Measurements from ENCODE around the gene BOLA1. TPM values are rescaled to one million over a fixed set of nuclear protein-coding genes. Genes with fewer than 3 reads are reported as not detected.
A peak's percentile ranks its signal among the peaks of the same experiment; 100 is the strongest.
"Not testable (repeated sequence)": the region's sequence is repeated elsewhere in the genome, so short reads cannot be mapped to it uniquely, and the experiment has no call there.

BOLA1 gene, protein sequence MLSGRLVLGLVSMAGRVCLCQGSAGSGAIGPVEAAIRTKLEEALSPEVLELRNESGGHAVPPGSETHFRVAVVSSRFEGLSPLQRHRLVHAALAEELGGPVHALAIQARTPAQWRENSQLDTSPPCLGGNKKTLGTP
- 14.2 and 15.0 TPM in 2 replicates for total RNA-seq

DNA sequence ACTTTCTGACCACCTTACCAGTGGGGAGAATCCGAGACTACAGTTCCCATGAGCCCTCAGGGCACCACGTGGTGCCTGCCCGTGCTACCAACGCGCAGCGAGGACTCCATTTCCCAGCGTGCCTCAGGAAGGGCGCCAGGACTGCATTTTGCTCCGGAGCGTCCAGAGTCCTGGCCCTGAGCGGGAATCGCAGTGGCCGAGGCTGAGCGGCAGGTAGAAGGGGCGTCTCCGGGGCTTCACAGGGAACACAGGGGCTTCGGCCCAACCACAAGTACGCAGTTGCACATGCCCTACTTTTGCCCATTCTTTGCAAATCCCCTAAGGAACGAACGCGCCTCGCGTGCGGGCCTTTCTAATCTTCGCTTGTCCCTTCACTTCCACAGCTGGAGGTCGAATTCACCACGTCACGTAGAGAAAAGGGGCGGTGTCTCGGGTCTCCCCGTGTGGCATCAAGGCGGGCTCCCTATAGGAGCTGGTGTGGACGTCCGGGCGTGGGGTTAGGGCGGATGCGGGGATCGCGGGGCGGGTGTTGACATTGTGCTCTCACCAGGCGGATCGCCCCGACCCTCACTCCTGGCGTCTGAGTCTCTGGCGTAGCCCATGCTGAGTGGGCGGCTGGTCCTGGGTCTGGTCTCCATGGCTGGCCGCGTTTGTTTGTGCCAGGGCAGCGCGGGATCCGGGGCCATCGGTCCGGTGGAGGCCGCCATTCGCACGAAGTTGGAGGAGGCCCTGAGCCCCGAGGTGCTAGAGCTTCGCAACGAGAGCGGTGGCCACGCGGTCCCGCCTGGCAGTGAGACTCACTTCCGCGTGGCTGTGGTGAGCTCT, at the start of gene BOLA1:
TSS of gene BOLA1 (plus strand) at position 109 of the 825 bp plus-strand sequence. CDS start at position 601, 492 bp downstream.
- DNase-seq (ENCODE audit: extremely low read depth, low read depth, low spot score), result peak; percentile 64

DNA sequence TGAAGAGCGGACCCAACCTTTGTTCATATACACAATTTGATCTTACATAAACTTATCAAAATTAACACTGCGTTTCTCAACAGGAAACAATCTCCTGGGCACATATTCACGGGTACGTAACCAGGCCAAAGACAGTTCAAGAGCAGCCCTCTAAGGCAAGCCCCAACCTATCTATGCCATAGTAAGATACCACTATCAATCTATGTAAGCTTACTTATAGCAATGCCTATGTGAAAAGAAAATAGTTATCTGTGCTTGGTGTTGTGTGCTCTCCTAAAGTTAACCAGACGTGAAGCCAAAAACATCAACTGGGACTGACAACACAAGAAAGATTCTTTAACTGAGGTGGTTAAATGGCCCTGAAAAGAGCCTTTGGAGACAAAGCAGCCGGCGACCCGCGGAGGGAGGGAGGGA, 49.4 kb upstream of the BOLA1 start:
- DNase-seq (ENCODE audit: extremely low read depth, low read depth, low spot score), result no peak

DNA sequence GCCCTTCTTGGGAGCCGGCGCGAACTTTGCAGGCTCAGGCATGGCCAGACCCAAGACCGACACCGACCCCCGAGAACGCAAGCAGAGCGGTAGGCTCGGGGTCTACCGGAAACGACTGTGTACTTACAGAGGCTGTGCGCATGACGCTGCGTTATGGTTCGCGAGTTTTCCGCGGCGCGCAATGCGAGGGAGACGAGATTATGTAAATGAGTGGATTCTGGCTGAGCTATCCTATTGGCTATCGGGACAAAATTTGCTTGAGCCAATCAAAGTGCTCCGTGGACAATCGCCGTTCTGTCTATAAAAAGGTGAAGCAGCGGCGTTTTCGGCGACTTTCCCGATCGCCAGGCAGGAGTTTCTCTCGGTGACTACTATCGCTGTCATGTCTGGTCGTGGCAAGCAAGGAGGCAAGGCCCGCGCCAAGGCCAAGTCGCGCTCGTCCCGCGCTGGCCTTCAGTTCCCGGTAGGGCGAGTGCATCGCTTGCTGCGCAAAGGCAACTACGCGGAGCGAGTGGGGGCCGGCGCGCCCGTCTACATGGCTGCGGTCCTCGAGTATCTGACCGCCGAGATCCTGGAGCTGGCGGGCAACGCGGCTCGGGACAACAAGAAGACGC, 48.5 kb upstream of the BOLA1 start:
- not testable (repeated sequence) for DNase-seq (ENCODE audit: extremely low read depth, low read depth, low spot score)

DNA sequence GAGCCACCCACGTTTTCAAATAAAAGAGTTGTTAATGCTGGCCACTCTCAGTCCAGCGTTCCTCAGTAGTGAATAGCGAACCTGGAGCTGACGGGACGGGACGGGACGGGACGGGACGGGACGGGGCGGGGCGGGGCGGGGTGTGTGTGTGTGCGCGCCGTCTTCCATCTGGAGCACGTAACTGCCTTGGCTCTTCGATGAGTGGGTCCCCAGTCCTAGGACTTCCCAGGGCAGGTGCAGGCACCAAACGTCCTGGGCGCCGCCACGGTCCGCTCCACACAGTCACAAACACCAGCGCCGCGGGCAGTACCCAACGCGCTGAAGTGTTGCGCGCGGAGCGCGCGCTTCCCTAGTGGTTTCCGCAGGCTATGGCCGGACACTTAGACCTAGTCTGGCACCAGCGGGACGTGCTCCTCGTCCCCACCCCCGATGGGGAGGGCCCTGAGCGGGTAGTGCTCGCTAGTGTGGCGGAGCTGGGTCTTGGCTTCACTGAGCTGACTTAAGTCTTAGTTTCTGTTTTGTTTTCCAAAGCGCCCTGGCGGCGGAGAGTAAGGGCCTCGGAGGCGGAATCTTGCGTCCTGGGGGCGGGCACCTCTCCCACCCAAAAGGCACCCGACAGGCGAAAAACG, 47.7 kb upstream of the BOLA1 start:
- not testable (repeated sequence) for DNase-seq (ENCODE audit: extremely low read depth, low read depth, low spot score)

DNA sequence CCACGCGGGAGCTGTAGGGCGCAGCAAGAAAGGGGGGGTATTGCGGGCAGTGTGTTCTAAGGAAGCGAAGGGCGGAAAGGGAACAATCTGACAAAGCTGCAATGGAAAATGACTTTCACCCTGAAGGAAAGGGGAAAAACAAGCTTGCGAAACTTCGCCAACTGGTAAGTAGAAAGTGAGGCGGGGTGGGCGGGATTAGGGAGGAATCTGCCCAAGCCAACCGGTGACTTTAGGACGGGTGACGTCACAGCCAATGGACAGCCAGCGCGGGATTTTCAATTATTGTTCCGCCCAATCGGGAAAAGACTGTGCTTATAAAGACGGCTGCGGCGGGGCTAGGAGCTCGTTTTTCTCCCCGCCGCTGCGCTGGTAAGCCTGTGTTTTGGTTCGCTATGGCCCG, 47.1 kb upstream of the BOLA1 start:
- DNase-seq (ENCODE audit: extremely low read depth, low read depth, low spot score), result not testable (repeated sequence)

DNA sequence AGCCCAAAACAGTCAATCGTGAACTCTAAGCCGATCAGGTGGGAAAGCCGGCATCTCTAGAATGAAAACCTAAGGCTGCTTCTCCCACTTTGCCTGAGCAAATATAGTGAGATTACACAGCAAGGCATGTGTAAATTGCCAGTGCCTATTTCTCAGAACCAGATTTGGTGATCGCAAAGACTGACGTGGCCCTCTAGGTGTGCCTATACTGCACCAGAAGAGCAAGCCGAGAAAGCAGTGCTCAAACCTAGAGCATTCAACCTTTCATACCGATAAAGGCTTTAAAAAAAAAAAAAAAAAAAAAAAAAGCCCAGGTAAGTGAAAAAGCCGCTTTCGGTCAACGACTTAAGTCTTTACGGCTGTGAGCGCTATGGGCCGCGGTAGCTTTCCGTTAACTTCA, 39.1 kb upstream of the BOLA1 start:
- DNase-seq (ENCODE audit: extremely low read depth, low read depth, low spot score), result not testable (repeated sequence)

DNA sequence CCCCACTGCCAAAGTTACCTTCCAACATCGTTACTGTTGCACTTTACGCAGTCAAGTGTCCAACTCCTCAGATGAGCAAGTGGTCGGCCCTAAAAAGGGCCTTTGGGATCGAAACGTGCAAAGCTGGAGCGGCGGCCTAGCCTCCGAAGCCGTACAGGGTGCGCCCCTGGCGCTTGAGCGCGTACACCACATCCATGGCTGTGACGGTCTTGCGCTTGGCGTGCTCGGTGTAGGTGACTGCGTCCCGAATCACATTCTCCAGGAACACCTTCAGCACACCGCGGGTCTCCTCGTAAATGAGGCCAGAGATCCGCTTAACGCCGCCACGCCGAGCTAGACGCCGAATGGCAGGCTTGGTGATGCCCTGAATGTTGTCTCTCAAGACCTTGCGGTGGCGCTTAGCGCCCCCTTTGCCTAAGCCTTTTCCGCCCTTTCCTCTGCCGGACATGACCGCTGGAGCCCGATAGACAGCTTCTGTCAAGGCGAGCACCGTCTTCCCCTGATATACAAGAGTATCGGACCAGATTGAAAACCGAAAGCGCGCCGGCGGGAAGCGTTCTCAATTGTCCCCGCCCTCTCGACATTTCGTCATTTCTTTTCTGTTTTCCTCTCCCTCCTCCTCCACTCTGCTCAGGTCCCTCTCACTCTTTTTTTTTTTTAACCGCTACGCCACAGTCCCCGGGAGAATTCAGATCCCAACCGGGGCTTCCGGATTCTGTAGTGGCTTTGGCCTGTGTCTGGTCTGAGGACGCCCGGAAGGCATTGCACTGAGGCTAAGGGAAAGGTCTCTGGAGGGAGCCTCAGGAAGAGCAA, 38.5 kb upstream of the BOLA1 start:
- DNase-seq (ENCODE audit: extremely low read depth, low read depth, low spot score), result not testable (repeated sequence)

DNA sequence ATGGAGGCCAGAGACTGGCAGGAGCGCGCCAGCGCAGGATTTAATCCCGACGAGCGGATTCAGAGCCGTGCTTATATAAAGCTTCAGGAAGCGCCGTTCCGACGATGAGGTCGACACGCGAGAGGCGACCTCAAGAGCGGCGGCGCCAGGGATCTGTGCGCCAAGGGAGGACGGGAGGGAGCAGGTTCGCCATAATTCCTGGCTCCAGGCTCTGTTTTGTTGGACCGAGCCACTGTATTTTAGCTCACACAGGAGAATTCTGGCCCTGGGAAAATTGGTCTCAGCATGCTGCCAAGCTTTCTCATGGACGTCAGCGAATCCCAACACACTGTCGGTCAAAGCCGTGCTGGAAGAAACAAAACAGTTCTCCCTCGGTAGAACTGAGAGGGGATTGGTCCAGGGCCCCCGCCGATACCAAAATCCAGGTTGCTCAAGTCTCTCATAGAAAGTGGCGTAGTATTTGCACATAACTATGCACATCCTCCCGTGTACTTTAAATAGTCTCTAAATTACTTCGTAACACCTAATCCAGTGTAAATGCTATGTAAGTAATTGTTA, 37.8 kb upstream of the BOLA1 start:
- not testable (repeated sequence) for DNase-seq (ENCODE audit: extremely low read depth, low read depth, low spot score)

DNA sequence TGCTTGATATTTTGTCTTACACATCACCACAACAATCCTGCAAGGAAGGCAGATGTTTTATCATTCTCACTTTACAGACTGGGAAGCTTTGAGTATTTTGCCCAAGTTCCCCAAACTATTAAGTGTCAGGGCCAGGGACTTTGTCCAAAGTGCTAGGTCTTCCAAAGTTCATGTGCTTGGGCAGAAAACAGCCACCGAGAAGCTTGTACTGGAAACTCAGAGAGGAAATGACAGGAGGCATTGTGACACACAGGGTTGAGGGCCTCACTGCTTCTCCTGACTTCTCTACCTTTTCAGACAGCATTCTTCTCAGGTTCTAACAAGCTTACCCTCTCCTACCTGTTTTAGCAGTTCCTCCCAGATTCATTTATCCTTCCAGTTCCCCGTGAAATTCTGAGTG, 32.5 kb upstream of the BOLA1 start:
- DNase-seq (ENCODE audit: extremely low read depth, low read depth, low spot score), result not testable (repeated sequence)

DNA sequence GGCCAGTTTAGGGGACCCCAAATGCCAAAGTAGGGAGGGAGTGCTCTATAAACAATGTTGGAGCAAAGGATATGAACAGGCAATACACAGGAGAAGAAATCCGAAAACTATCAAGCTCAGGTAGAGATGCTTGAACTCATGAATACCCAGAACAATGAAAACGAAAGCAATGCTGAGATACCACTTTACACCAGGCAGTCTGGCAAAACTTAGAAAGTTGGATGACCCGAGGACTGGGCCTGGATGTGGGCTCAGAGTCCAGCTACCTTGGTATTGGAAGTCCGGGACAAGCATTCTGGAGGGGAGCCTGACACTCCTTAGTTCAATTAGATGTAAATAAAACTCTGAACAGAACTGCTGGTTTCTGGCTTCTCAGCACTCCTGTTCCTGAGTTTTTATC, 26.3 kb upstream of the BOLA1 start:
- not testable (repeated sequence) for DNase-seq (ENCODE audit: extremely low read depth, low read depth, low spot score)

DNA sequence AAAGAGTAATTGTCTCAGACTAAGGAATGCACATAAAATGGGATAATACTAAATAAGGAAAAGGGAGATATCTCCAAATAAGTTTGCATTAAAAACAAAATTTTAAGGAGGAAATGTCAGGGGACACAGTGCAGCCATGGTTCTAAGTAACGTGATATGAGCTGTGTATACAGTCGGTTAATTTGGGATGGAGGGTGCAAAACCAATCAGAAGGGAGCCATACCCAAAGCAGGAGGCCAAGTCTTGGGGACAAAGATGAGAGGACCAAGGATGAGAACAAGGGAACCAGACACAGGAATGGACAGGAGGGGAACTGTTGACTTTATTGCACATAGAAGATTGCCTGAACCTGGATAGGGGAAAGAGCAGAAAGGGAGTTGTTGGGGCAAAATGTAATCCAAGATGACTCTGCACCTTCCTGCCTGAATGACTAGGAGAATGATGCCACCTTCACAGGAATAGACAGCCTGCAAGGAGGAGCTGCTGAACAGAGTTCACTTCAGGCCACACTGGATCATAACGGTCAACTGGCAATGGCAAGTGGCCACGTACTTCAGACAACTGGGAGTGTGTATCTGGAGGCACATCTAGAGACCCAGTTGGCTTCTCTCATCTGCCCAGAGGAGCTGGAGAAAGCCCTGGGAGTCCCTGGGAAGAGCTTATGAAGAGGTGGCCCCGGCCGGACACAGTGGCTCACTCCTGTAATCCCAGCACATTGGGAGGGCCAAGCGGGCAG, 22.0 kb upstream of the BOLA1 start:
- DNase-seq (ENCODE audit: extremely low read depth, low read depth, low spot score), result no peak

DNA sequence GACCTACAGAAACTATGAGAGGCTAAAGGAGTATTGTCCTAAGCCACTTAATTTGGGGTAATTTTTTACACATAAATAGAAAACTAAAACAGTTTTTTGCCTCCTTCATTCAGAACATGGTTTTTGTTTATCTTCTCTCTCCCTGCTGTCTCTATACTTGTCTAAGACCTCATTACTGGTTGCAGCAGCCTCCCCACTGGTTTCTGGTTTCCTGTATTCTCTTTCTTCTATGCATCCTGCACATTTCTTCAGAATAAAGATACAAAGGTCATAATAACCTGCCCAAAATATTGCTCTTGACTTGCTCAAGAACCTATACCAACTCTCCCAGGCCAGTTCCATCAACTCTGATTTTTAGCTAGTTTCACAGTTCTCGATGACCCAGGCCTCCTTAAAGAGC, 19.8 kb upstream of the BOLA1 start:
- no peak for DNase-seq (ENCODE audit: extremely low read depth, low read depth, low spot score)

DNA sequence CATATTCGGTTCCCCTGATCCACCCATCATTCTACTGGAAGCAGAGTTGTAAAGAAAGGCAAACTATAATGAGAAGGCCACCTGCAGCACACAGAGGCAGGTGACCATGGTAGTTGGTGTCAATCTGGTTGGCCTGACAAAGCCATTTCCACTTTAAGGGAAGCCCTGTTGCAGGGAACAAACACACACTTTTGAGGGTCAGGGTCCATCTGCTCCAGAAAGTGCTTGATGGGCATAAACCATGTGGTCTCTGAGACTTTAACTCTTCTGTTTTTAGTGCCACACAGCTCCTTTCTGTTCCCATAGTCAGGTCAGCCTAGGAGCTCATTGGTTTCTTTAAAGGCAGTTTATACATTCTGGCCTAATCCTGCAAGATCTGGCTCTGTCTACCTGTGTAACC, 17.5 kb upstream of the BOLA1 start:
- no peak for DNase-seq (ENCODE audit: extremely low read depth, low read depth, low spot score)

DNA sequence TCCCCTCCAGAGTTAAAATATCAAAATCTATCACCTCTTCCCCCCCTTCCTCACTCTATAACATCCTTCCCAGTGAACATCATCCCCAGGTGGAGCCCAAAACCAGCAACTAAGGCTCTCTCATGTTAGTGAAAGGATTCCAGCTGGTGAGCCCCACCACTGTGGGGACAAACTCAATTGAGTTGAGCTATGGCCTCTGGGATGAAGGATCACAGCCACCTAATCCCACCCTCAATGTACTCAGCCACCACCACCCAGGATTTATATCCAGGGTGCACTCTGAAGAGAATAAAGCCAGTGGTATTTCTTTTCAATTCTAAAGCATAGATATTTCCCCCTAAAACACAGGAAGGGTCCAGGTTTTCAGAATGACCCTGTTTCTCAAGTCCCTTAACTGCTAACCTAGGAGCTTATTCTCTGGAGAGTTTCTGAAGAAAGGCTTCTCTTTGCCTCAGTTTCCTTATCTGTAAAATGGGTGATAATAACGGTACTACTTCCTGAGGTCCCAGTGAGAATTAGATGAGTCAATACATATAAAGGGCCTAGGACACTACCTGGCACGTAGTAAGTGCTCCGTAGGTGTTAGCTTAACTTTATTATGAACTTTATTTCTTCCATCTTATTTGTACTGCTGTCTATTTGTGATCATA, 15.6 kb upstream of the BOLA1 start:
- DNase-seq (ENCODE audit: extremely low read depth, low read depth, low spot score), result no peak

DNA sequence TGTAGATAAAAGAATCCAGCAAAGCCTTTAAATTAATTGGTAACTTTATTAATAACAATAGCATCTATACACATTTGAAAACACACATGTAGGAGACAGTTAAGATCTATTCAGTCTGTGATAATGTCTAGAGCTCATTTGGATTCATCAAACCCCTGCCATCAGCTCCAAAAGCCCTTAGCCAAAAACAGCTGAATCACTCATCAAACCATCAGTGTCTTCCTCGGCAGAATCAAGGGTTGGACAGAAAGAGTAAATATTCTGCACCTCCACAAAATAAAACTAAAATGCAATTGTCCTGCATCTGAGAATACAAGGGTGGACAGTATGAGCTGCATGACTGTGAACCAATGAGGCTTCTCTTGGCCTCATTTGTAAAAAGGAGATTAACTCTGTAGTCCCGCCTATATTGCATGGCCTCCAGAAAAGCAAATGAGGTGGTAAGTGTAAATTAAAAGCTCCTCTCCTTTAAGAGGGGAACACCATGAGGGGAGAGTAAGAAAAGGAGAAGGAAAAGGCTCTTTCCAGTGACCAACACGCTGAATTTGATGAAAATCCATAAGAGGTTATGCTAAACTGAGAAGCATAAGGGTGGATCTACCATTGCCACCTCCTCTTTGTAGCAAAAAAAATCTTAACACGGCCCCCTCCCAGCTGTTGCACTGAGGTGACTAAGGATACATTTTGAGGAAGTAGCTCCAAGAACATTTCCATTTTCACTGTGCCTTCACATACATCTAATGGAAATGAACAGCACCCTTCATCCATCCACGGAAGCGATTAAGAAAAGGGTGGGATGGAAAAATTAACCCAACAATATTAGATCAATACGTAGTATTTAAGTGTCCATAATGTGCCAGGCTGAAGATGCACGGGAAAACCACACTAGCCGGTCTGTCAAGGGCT, 14.7 kb upstream of the BOLA1 start:
- DNase-seq (ENCODE audit: extremely low read depth, low read depth, low spot score), result no peak

DNA sequence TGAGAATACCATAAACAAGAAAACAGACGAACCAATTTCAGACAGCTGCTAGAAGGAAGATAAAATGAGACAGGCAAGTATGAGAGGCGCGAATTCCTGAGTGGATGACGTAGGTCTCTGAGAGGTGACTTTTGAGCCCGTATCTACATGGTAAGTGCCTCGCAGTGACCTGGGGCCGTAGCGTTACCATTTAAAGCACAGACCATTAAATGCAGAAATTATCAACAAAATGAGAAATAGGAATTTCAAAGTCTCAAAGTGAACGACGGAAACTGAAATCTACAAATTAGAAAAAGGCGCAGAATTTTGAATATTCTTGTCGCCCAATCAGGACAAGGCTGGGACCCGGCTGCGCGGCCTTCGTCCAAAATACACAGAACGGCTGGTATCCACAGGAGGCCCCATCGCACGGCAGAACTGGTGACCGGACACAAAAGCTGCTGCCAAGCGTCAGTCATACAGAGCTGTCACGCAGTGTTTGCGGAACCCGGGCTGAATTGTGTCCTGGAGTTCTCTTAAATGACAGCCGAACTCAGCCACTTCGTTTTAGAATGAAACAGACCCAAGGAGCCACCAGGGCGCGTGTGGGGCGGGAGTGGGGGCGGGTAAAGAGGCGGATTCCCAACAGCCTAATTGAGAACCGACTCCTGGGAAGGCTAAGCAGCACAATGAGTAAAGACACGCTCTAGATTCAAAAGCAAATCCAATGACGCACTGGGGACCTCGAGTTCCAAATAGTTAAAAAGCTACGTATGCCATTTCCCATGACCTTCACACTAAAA, 13.8 kb upstream of the BOLA1 start:
- DNase-seq (ENCODE audit: extremely low read depth, low read depth, low spot score), result peak; percentile 37

DNA sequence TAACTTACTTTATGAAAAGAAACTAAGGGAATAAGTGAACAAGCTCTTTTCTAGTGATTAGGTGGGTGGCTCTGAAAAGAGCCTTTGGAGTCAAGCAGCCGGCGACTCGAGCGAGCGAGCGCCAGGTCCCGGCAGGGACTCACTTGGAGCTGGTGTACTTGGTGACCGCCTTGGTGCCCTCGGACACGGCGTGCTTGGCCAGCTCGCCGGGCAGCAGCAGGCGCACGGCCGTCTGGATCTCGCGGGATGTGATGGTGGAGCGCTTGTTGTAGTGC, 13.3 kb upstream of the BOLA1 start:
- DNase-seq (ENCODE audit: extremely low read depth, low read depth, low spot score), result not testable (repeated sequence)

Data from glomerular endothelial cell (primary cell).